Prostate gland (tissue), 2 donors: ENCODE data around the gene AKAP12. TPM values are rescaled to one million over a fixed set of nuclear protein-coding genes. Genes with fewer than 3 reads are reported as not detected.

ENCODE experiments used
- DNase-seq: peaks from one replicate; pipeline ENCODE4 v3.0.0-alpha.2; 2019; ENCODE audit warnings: low spot score
- H3K27ac ChIP-seq, 2 donors: fragments of 200-600 bp; sonication (generic); 2 replicates each; pipeline ENCODE4 v1.5.1; 2017 to 2019
- H3K27me3 ChIP-seq: fragments of 200-600 bp; sonication (generic); replicated peaks from 2 replicates; pipeline ENCODE4 v1.5.1; 2019; ENCODE audit not compliant: insufficient read depth
- H3K36me3 ChIP-seq, 2 donors: fragments of 200-600 bp; sonication (generic); 1 replicate in 1 of 2; 2 replicates in 1 of 2; pipeline versions ENCODE4 v1.5.1 to v1.8.1; 2017 to 2019
- H3K4me1 ChIP-seq: fragments of 200-600 bp; sonication (generic); replicated peaks from 2 replicates; pipeline ENCODE4 v1.5.1; 2019
- H3K4me3 ChIP-seq, 2 donors: fragments of 200-600 bp; sonication (generic); 2 replicates each; pipeline ENCODE4 v1.5.1; 2017 to 2019
- H3K9me3 ChIP-seq: fragments of 200-600 bp; sonication (generic); 2 replicates; pipeline ENCODE4 v1.5.1; 2017
- CTCF ChIP-seq, 4 experiments: fragments of 200-600 bp in 2 of 4; fragments of 450-650 bp in 2 of 4; sonication (generic) in 2 of 4; IDR thresholded peaks; 1 replicate in 3 of 4; 2 replicates in 1 of 4; pipeline ENCODE4 v1.5.1; 2016 to 2019; ENCODE audit warnings: antibody characterized with exemption in 4 of 4, mild to moderate bottlenecking in 2 of 4, moderate library complexity in 2 of 4
- POLR2A ChIP-seq: fragments of 450-650 bp; IDR thresholded peaks from one replicate; pipeline ENCODE4 v1.6.1; 2016; ENCODE audit warnings: antibody characterized with exemption, mild to moderate bottlenecking
- POLR2AphosphoS5 ChIP-seq: sonication (generic); formaldehyde crosslinking; IDR thresholded peaks from one replicate; pipeline ENCODE4 v1.6.1; 2017; ENCODE audit warnings: antibody characterized with exemption
- WGBS: methylation state at CpG from one replicate; pipeline ENCODE4 v1.1.5; 2018; 5-methylcytosine and 5-hydroxymethylcytosine counted together
- intact Hi-C: fragments of 100-400 bp; cut with DNase I; formaldehyde crosslinking; loops from one replicate; pipeline ENCODE4 v1.14.2; 2022
- total RNA-seq, 2 donors: library from RNA; depleted of rRNA; stranded (reverse); fragments of >200 nt; gene quantifications; one replicate each; pipeline ENCODE4 v1.1.0, GENCODE V29; 2016

AKAP12 gene
- total RNA-seq, 2 donors from 2014 or later, result 29.4 to 159 TPM

GRCh38 chr6:151325075-151326050, 85.6 kb downstream of the AKAP12 start:
- no peaks in the 10 kb centered on the region for H3K27me3 ChIP-seq
- peak overlapping the region; percentile 31 to 37 for H3K4me3 ChIP-seq
- no peaks in the 10 kb centered on the region for H3K9me3 ChIP-seq
- DNase-seq, result peak; percentile 27
- intact Hi-C loops, result loop anchor here (2.0 kb wide), 1 partner anchor 311 kb away; no protein-coding TSS in a partner anchor
- WGBS, result under 1% methylated on average over 46 of the region's 46 CpGs
- peak overlapping the region; percentile 26 to 52 for H3K27ac ChIP-seq
- no peaks in the 10 kb centered on the region for H3K36me3 ChIP-seq
- TF ChIP-seq POLR2A (no peak), POLR2AphosphoS5 (peak; percentile 43), CTCF (IDR thresholded peaks at IDR 0.05) (no peak)
- H3K4me1 ChIP-seq, result peaks cover 17% of the 10 kb centered on the region

- no peaks in the 10 kb centered on the region for H3K27me3 ChIP-seq
- no peak for DNase-seq
- H3K4me3 ChIP-seq, result peak overlapping the region; percentile 31 to 37
- peaks cover 17% of the 10 kb centered on the region for H3K4me1 ChIP-seq
- peak overlapping the region; percentile 26 to 52 for H3K27ac ChIP-seq
- H3K9me3 ChIP-seq, result no peaks in the 10 kb centered on the region
- H3K36me3 ChIP-seq, result no peaks in the 10 kb centered on the region
- WGBS, result 48% methylated on average over 8 of the region's 8 CpGs
- intact Hi-C loops, result no loop called here
- TF ChIP-seq CTCF (IDR thresholded peaks at IDR 0.05) (no peak), POLR2A (no peak), POLR2AphosphoS5 (no peak)
These were observed 86.5 kb downstream of the AKAP12 start for GRCh38 chr6:151326116-151326825.

GRCh38 chr6:151327101-151327500, 87.3 kb downstream of the AKAP12 start:
- Histone ChIP-seq H3K36me3 (no peaks in the 10 kb centered on the region), H3K9me3 (no peaks in the 10 kb centered on the region), H3K27ac (no peak overlapping the region), H3K4me1 (peaks cover 17% of the 10 kb centered on the region), H3K4me3 (no peak overlapping the region), H3K27me3 (no peaks in the 10 kb centered on the region)
- DNase-seq, result no peak
- intact Hi-C loops, result no loop called here
- TF ChIP-seq CTCF (IDR thresholded peaks at IDR 0.05), result no peak
- TF ChIP-seq POLR2A, result no peak
- TF ChIP-seq POLR2AphosphoS5, result no peak
- WGBS, result 84% methylated on average over 4 of the region's 4 CpGs

GRCh38 chr6:151330130-151330696, 90.4 kb downstream of the AKAP12 start:
- DNase-seq, result no peak
- Histone ChIP-seq H3K27me3 (no peaks in the 10 kb centered on the region), H3K9me3 (no peaks in the 10 kb centered on the region), H3K27ac (no peak overlapping the region), H3K4me3 (no peak overlapping the region), H3K36me3 (no peaks in the 10 kb centered on the region), H3K4me1 (peaks cover 9% of the 10 kb centered on the region)
- intact Hi-C loops, result no loop called here
- 69% methylated on average over 6 of the region's 6 CpGs for WGBS
- no peak for TF ChIP-seq CTCF (IDR thresholded peaks at IDR 0.05)
- no peak for TF ChIP-seq POLR2A
- no peak for TF ChIP-seq POLR2AphosphoS5
